NCI-H774 (cell line): ENCODE results near the gene KDM1A.
A peak's percentile ranks its signal among the peaks of the same experiment; 100 is the strongest.

Source experiments
- DNase-seq: peaks from one replicate; lab custom pipeline; 2025; lab: John Stamatoyannopoulos, UW

The KDM1A gene

DNA sequence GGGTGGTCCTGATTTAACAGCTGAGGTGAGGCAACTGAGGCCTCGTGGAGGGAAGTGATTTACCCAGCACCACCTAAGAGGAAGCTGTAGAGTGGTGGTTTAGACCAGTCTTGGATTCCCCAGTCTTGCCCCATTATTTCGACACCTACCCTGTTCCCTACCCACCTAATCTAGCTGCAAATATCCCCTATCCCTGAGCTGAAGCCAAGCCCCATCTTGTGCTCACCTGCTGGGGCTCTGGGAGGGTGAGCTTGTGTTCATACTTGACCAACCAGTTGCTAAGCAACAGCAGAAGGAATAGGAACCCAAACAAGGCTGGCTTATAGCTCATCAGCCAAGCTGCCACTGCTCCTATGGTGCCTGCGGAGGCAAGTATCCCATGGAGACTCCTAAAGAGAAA is 5.6 kb upstream of the KDM1A start:
- peak; percentile 67 for DNase-seq

DNA sequence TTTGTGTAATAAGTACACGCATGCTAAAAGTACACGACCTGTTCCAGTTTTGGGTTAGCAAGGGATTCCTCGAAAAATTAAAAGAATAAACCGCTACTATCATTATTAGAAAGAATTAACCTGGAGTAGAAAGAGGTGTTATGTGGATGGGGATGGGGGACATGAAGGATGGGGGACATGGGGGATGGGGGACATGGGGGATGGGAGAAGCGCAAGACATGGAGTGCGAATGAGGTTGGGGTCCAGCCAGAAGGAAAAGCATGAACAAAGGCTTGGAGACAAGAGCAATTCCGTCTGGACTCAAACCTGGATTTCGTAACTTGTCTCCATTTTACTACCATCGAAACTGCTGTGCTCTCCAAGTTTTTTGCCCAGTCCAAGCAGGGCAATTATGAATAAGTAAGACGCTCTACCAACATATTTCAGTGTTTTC is 591 bp upstream of the KDM1A start:
- no peak for DNase-seq

DNA sequence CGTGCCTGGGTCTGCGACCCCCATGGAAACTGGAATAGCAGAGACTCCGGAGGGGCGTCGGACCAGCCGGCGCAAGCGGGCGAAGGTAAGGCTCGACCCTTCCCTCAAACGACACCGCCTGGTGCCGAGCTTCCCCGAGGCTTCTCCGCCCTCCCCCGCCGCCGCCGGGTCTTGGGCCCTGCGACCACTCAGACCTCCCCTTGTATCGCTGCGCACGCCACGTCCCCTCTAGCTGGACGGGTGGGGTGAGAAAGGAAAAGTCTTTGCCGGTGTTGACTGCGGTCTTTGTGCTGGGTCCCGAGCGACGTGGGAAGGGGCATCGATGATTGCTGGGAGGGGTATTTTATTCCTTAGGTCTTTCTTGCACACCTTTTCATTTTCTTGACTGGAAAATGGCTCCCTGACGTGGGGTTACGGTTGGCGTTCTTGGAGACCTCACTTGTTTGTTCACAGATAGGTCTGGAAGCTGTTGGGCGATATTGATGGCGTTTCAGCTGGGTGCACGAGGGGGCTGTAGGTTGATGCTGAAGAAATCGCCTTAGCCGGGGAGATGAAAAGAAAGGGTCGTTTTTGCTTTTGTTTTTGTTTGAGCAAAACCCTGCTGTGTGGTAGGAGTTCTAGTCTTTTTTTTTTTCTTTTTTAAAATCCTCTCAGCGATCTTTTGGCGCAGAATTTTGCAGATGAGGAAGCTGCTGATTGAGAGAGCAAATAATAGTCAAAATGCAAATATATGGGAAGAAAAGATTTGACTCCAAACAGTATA is 776 bp downstream of the KDM1A start:
- no peak for DNase-seq

DNA sequence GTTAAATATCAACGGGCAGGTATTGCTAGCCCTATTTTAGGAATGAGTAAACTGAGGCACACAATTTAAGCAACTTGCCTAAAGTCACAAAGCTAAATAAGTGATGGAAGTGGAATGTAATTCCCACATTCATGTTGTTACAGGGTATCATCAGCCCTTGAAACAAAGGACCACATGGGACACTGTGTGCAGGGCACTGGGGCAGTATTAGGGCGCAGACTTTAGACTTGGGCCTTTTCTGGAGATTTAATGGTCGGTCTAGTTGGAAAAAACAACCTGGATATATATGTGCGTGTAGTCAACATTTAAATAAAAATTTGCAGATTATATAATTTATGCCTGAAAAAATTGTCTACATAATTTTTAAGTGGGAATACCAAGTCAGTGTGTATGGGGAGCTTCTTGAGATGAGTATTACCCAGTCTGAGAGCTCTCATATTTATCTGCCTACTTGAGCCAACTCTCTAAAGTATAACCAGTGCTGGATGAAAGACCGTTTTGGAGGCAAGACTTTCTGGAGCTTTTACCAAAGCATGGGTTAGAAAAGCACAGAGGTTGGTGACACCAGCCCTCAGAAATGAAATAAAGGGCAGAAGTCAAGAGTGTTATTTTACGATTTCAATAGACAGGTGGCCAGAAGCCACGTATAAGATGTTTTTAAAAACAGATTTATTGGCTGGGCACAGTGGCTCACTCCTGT is 1.6 kb downstream of the KDM1A start:
- DNase-seq = no peak

DNA sequence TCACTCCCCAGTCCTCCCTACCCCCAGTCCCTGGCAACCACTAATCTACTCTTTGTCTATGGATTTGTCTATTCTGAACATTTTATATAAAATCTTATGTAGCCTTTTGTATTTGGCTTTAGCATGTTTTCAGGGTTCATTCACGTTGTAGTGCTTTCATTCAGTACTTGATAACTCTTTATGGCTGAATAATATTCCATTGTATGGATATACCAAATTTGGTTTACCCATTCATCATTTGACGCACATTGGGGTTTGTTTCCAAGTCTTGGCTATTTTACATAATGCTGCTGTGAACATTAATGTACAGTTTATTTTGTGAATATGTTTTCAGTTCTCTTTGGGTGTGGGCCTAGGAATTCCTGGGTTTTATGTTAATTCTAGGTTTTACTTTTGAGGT is 2.6 kb downstream of the KDM1A start:
- no peak for DNase-seq

DNA sequence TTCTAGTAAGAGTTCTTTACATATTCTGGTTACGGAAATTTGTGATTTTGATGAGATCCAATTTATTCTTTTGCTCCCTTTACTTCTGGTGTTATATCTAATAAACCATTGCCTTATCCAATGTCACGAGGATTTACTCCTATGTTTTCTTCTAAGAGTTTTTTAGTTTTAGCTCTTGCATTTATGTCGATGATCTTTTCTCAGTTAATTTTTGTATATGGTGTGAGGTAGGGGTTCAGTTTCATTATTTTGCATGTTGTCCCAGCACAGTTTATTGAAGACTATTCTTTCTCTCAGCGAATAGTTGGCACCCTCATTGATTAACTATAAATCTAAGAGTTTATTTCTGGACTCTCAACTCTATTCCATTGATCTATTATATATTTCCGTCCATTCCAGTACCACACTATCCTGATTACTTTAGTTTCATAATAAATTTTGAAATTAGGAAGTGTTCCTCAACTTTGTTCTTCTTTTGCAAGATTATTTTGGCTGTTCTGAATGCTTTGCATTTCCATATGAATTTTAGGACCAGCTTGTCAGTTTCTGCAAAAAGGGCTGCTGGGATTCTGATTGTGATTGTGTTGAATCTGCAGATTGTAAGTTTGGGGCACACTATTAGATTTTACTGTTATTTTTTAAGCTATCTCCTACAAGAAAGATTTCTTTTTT is 4.0 kb downstream of the KDM1A start:
- no peak for DNase-seq

DNA sequence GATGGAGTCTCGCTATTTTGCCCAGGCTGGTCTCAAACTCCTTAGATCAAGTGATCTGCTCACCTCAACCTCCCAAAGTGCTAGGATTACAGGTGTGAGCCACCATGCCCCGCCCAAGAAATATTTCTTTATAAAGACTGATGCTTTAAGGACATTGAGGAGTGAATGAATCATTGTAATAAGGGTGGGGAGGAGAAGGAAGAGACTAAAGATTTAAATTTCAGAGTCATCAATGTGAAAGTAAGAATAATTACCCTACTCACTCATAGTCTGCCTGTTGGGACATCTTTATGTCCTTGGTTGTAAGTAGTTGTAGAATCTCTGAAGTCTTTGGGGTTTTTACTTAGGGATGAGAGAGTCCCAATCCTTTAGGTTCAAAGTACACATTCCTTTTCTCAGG is 7.3 kb downstream of the KDM1A start:
- no peak for DNase-seq

DNA sequence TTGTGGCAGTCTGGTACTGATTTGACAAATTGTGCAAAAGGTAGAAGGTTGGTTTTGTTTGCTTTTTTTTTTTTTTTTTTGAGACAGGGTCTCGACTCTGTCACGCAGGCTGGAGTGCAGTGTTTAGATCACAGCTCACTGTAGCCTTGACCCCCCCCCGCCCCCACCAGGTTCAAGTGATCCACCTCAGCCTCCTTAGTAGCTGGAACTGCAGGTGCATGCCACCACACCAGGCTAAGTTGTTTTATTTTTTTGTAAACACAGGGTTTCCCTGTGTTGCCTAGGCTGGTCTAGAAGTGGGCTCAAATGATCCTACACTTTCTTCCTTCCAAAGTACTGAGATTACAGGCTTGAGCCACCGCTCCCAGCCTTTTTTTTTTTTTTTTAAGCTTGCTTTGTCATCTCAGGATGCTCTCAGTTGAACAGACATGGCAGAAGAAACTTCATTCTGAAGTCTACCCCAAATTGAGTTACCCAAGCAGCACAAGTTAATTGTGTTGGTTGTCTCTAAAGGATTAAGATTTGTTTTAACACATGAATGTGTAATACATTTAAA is 8.2 kb downstream of the KDM1A start:
- no peak for DNase-seq

DNA sequence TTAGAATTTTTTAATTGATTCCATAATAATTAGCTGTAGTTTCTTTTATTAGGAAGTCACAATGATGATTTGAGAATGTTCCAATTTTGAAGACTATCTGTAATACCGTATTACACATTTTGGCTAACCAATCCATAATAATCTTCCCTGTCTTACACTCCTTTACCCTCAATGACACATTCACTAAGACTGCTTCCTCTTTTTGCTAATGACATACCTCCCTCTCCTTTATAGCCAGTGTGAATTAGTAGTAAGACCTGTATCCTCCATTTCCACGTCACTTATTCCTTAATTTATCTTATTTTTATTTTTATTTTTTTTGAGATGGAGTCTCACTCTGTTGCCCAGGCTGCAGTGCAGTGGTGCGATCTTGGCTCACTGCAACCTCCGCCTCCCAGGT is 10.1 kb downstream of the KDM1A start:
- DNase-seq = no peak

DNA sequence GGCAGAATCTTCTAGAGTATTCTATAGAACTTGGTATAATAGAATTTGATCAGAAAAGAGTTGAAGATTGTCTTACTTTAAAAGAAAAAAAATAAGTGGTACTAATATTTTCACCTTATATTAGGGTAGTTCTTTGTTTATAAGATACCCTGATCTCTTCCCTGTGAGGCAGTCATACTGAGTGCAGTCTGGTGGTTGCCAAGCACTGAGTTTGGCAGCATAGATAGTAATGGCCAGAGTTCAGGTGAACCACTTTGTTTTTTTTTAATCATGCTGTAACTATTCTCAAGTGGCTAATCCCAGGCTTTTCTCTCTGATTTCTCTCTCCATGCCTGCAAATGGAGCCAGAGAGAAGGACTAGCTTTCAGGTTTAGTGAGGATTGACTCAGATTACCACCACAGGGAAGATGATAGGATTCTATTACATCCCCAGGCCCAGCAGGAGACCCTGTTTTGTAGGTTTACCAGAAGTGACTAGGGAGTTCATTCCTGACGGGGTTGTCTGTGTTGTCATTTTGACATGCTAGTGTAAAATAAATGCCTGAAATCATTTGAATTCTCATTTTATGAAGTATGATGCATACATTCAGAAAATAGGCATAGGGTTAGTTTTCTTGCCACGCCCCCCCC is 16.7 kb downstream of the KDM1A start:
- DNase-seq = no peak

DNA sequence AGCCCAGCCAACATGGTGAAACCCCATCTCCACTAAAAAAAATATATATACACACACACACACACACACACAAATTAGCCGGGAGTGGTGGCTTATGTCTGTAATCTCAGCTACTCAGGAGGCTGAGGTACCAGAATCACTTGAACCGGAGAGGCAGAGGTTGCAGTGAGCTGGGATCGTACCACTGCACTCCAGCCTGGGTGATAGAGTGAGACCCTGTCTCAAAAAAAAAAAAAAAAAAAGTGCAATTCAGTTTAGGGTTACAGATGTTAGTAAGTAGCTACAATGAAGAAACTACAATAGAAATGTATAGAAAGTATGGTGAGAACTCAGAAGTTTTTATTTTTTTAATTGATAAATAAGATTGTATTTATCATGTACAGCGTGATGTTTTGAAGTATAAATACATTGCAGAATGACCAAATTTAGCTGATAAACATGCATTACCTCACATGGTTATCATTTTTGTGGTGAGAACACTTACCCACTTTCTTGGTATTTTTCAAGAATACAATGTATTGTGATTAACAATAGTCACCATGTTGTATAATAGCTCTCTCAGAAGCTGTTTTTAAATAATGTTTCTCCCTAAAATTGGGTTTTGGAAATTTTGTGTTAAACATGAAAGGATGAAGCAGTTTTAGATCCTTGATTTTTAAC is 17.9 kb downstream of the KDM1A start:
- DNase-seq = no peak

DNA sequence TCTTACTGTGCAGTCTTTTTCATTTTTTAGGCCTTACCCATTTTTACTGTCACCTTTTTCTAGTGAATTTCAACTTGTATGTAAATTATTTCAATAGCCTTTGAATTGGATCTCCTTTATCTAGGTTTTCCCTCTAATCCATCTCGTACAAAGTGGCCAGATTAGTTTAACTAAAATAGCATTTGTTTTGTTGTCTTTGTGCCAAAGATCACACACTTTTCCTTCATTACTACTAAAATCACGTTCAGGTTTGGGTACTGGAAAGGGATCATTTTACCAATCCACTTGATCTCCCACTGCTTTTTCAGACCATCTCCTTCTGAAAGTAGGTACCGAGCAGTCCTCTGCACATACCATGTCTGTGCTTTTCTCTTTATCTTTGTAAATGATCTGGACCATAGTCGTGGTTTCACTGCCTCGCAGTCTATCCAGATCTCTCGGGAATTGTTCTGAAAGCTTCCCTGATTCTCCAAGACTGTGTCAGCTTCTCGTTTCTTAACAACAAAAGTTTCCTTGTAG is 20.1 kb downstream of the KDM1A start:
- no peak for DNase-seq

DNA sequence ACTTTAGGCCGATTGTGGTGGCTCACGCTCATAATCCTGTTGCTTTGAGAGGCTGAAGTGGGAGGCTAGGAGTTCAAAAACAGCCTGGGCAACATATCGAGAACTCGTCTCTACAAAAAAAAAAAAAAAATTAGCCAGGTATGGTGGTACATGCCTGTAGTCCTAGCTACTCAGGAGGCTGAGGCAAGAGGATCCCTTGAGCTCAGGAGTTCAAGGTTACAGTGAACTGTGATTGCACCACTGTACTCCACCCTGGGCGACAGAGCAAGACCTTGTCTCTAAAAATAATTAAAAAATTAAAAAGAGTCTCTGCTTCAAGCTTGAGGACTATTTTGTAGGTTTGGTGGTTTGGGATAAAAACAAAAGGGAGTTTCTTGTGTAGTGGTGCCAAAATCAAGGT is 21.2 kb downstream of the KDM1A start:
- no peak for DNase-seq

DNA sequence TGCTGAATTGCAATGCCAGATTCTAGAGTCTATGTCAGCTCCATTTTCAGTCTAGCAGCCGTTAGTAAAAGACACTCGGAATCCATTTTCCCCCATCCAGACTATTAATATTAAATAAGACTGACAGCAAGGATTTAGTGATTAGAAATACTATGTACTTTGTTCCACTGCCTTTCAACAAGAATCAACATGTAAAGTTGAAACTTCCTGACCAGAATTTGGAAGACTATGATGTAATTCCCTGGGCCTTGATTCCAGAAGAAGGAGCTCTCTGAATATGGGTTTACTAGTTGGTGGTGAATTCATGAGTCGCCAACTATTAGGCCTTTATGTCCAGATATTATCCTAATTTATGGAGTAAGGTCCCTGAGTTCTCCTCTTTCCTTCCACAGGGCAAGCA is 24.8 kb downstream of the KDM1A start:
- DNase-seq = no peak

DNA sequence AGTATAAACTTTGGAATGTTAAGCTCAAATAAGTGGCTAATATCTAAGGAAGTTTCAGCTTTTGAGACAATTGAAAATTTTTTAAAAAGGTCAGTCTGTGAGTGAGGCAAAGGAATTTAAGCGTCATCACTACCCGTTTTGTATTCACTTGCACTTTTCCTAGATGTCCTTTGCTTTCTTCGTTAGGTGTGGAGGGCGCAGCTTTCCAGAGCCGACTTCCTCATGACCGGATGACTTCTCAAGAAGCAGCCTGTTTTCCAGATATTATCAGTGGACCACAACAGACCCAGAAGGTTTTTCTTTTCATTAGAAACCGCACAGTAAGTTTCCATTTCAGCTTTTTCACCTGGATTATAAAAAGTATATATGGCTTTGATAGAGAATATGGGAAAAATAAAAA is 30.9 kb downstream of the KDM1A start:
- no peak for DNase-seq

DNA sequence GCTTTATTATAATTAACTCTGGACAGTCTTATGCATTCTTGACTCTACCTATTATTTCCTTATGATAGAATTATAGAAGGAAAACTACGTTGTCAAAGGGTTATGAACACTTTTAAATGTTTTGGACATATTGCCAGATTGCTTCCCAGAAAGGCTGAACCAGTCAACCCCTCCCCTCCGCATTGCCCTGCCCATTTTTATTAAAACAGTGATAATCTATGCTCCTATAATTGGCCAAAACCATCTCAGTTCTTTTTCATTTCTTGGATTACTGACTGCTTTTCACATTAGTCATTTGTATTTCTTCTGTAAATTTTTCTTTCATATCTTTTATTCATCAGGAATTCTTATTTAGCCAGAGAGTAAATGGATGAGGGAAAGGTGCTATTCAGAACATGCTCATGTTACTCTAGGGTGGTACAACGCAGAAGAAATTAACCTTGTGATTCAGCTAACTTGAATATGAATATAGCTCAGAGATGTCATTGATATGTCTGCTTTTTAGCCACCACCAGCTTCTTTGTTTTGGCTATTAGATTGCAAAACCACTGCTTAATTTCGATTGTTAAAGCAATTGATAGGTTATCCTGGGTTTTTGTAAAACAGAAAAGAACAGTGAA is 32.1 kb downstream of the KDM1A start:
- DNase-seq = no peak

DNA sequence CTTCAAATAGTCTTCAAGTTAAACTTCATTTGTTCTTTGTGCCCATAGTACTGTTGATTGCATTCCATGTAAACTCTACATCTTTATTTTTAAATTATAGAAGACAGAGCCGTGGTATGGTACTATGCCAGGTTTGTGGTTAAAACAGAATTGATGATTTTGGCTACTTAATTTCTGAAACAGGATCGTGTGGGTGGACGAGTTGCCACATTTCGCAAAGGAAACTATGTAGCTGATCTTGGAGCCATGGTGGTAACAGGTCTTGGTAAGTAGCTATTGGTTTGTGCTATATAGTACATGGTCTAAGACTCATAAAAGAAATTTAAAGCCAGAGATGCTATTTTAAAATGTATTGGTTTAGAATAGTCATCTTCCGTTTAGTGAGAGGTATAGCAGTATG is 38.0 kb downstream of the KDM1A start:
- DNase-seq = no peak

DNA sequence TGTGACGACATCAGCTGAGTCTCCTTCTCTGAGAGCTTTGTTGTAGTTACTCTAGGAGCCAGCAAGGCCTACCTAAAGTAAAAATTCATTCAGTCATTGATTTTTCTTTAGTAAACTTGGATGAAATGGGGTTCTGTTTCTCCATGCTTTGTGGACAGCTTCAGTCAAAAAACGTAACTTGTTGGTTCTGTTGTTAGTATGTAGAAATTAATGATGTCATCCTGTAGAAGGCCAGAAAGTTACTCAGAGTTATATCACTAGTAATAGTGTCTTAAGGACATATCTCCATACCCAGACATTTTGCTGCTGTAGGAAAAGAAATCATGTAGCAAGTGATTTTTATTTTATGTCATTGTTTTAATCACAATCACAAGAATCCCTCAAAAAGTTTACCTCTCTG is 43.0 kb downstream of the KDM1A start:
- no peak for DNase-seq

DNA sequence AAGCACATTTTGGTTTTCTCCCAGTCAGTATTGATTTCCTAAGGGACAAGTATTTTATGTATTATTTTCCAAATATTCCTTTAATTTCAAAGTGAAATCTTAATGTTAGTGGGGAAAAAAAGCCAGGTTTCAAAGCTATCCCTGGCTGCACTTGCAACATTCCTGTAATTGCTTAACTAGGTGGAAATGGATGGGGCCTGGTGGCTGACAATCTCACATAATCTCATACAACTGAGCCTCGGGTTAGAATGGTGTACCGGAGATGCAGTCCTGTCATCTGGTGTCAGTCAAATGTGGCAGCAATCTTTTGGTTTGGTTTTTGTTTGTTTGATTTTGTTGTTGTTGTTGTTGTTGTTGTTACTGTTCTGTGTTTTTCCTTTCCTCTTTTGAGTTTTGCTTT is 46.1 kb downstream of the KDM1A start:
- DNase-seq = no peak

DNA sequence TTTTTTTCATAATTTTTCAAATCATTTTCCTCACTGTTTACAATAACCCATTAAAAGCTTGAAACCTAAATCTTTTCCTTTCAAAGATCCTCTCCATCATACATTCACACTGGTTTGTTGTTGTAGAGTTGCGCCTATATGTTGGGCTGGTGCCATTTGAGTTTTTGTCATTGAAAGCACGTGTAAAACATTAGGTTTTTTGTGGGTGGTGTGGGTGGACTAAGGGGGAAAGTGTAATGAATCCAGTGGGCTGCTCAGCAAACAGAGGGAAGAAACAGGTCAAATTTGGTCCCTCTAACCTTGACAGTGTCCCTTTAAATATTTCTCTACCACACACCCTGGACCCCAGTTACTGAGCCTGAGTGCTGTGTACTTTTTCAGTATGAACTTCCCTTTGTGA is 46.8 kb downstream of the KDM1A start:
- DNase-seq = no peak

DNA sequence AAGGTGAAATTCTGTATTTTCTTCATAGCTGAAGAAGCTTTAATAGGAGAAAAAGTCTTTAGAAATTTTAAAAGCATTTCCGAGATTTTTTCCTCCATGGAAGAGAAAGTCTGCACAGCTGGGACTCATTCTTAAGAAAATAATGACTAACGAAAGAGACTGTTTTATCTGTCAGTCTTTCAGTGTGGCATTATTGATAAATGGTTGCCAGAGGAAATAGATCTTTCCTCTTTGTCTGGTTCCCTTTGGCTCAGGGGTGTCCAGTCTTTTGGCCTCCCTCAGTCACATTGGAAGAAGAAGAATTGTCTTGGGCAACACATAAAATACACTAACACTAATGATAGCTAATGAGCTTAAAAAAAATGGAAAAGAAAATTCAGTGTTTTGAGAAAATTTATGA is 49.9 kb downstream of the KDM1A start:
- no peak for DNase-seq
